ENCODE data around the gene TRA2B. TPM values are rescaled to one million over a fixed set of nuclear protein-coding genes. Genes with fewer than 3 reads are reported as not detected.
A peak's percentile ranks its signal among the peaks of the same experiment; 100 is the strongest.

Gene TRA2B
- total RNA-seq, 1 experiment from 2014 or later: 172 TPM

GRCh38 chr3:185960522-185961288 lies 22.9 kb upstream of the TRA2B start:
- H2AFZ ChIP-seq (ENCODE audit: low read depth, low read length, poor library complexity, severe bottlenecking): no peak overlapping the region
- no TSS peak for BruUV-seq (replicated peaks)
- H3K9ac ChIP-seq (ENCODE audit: low read length): no peak overlapping the region
- peak; percentile 27; the same call in 1 of the 2 replicates for ATAC-seq
- H3K36me3 ChIP-seq (ENCODE audit: control insufficient read depth in 1 of 2, insufficient read depth in 2 of 2, low read length in 2 of 2): no peaks in the 10 kb centered on the region
- no peak for TF ChIP-seq EZH2phosphoT487 (IDR thresholded peaks at IDR 0.05; ENCODE audit: borderline replicate concordance)
- TF ChIP-seq ELF1 (IDR thresholded peaks at IDR 0.05; ENCODE audit: borderline replicate concordance, low read depth): no peak
- TF ChIP-seq CTCF (IDR thresholded peaks at IDR 0.05 in 2 of 3, conservative IDR thresholded peaks at IDR 0.05 in 1 of 3; ENCODE audit: borderline replicate concordance in 1 of 3, insufficient read depth in 1 of 3, low read depth in 2 of 3, low read length in 2 of 3): no peak
- no peak for TF ChIP-seq REST (IDR thresholded peaks at IDR 0.05; ENCODE audit: low read depth)
- no peak for TF ChIP-seq CBX3 (IDR thresholded peaks at IDR 0.05; ENCODE audit: low read depth)
- TF ChIP-seq, protein P1, sequence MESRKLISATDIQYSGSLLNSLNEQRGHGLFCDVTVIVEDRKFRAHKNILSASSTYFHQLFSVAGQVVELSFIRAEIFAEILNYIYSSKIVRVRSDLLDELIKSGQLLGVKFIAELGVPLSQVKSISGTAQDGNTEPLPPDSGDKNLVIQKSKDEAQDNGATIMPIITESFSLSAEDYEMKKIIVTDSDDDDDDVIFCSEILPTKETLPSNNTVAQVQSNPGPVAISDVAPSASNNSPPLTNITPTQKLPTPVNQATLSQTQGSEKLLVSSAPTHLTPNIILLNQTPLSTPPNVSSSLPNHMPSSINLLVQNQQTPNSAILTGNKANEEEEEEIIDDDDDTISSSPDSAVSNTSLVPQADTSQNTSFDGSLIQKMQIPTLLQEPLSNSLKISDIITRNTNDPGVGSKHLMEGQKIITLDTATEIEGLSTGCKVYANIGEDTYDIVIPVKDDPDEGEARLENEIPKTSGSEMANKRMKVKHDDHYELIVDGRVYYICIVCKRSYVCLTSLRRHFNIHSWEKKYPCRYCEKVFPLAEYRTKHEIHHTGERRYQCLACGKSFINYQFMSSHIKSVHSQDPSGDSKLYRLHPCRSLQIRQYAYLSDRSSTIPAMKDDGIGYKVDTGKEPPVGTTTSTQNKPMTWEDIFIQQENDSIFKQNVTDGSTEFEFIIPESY (IDR thresholded peaks at IDR 0.05; ENCODE audit: extremely low read depth, insufficient replicate concordance, low read length): no peak
- no peak for TF ChIP-seq EGR1 (IDR thresholded peaks at IDR 0.05; ENCODE audit: low read depth)
- TF ChIP-seq, protein P2, sequence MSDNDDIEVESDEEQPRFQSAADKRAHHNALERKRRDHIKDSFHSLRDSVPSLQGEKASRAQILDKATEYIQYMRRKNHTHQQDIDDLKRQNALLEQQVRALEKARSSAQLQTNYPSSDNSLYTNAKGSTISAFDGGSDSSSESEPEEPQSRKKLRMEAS (IDR thresholded peaks at IDR 0.05): no peak
- TF ChIP-seq JUND (IDR thresholded peaks at IDR 0.05): no peak
- no peak for TF ChIP-seq FOSL1 (IDR thresholded peaks at IDR 0.05; ENCODE audit: low read depth)
- no peak for TF ChIP-seq POLR2A (IDR thresholded peaks at IDR 0.05; ENCODE audit: borderline replicate concordance, extremely low read depth, insufficient read depth, insufficient read length)
- TF ChIP-seq EZH2 (IDR thresholded peaks at IDR 0.05): no peak
- TF ChIP-seq ZNF274 (IDR thresholded peaks at IDR 0.05; ENCODE audit: low read depth, low read length): no peak
- CTCF ChIA-PET: interaction anchor here (3.0 kb wide), 1 partner anchor 17 kb away, joined by 17 read pairs; no protein-coding TSS in a partner anchor
- DNase-seq (ENCODE audit: low read depth, low spot score): no peak
- no peaks in the 10 kb centered on the region for H3K9me2 ChIP-seq (ENCODE audit: insufficient read depth)
- POLR2A ChIA-PET: no interaction called here
- H3K4me1 ChIP-seq (ENCODE audit: control insufficient read depth in 1 of 2, insufficient read depth in 2 of 2, low read length in 2 of 2): peaks cover 7 to 12% of the 10 kb centered on the region in 2 experiments; a peak in 3 of 4 replicates
- no peaks in the 10 kb centered on the region for H3K9me3 ChIP-seq (ENCODE audit: control insufficient read depth in 1 of 2, insufficient read depth in 1 of 2, low read depth in 1 of 2, low read length in 2 of 2)
- no peak overlapping the region for H3K27ac ChIP-seq (ENCODE audit: low read depth, low read length)
- H3K4me2 ChIP-seq (ENCODE audit: low read length): peak overlapping the region; percentile 27; the same call in 1 of the 2 replicates
- H3K4me3 ChIP-seq (replicated peaks in 1 of 2; ENCODE audit: low read depth in 1 of 2, low read length in 2 of 2): no peak overlapping the region
- intact Hi-C loops (cut with micrococcal nuclease): no loop called here
- RAD21 ChIA-PET (ENCODE audit: low non-redundant PET in 1 of 2, low total read pairs in 2 of 2, uncharacterized antibody in 2 of 2, unreplicated experiment in 2 of 2): no interaction called here
- H4K20me1 ChIP-seq (ENCODE audit: insufficient read depth): no peaks in the 10 kb centered on the region
- H3K27me3 ChIP-seq (ENCODE audit: insufficient read depth, low read length): no peaks in the 10 kb centered on the region
- no peaks in the 10 kb centered on the region for H3K79me2 ChIP-seq (ENCODE audit: insufficient read depth, low read length)

Data from HCT116 (cell line).